Activated B cell treated with CpG ODN at 0.5 μM for 24 hours (primary cell): ENCODE data around the gene ATRNL1. TPM values are rescaled to one million over a fixed set of nuclear protein-coding genes. Genes with fewer than 3 reads are reported as not detected.
"Not testable (repeated sequence)": the region's sequence is repeated elsewhere in the genome, so short reads cannot be mapped to it uniquely, and the experiment has no call there.

Source experiments
- ATAC-seq: fragments of 200-7000 bp; cut with Tn5 transposase; one replicate; pipeline ENCODE4 v1.10.0; 2021; ENCODE audit warnings: low read depth, mild to moderate bottlenecking, moderate library complexity
- CTCF ChIA-PET: fragments of 350-600 bp; sonication (Branson Sonifier 250); formaldehyde crosslinking; loops from one replicate; lab custom pipeline; 2021; ENCODE audit warnings: antibody characterized with exemption; lab: Charles Lee
- POLR2A ChIA-PET: fragments of 350-600 bp; sonication (Branson Sonifier 250); formaldehyde crosslinking; loops from one replicate; lab custom pipeline; 2021; ENCODE audit warnings: antibody characterized with exemption; lab: Charles Lee
- DNase-seq: peaks from one replicate; pipeline ENCODE4 v3.0.0; 2022
- H3K27ac Mint-ChIP-seq: one replicate; pipeline ENCODE4 v1.8.0; 2020; ENCODE audit warnings: mixed read lengths
- H3K27me3 Mint-ChIP-seq: one replicate; pipeline ENCODE4 v1.8.0; 2021; ENCODE audit warnings: mixed read lengths
- H3K36me3 Mint-ChIP-seq: one replicate; pipeline ENCODE4 v1.8.0; 2021; ENCODE audit warnings: low read depth, mixed read lengths
- H3K4me1 Mint-ChIP-seq: one replicate; pipeline ENCODE4 v1.8.0; 2021; ENCODE audit warnings: mixed read lengths
- H3K4me3 Mint-ChIP-seq: one replicate; pipeline ENCODE4 v1.8.0; 2020; ENCODE audit warnings: mild to moderate bottlenecking, mixed read lengths
- H3K9me3 Mint-ChIP-seq: one replicate; pipeline ENCODE4 v1.8.0; 2020; ENCODE audit warnings: mixed read lengths
- CTCF ChIP-seq: fragments of 200-600 bp; IDR thresholded peaks from one replicate; pipeline ENCODE4 v1.8.0; 2022; ENCODE audit warnings: antibody characterized with exemption, mild to moderate bottlenecking
- intact Hi-C: fragments of 100-400 bp; cut with micrococcal nuclease; formaldehyde crosslinking; loops from one replicate; pipeline ENCODE4 v1.15.1; 2024
- total RNA-seq: library from RNA; stranded (reverse); gene quantifications from 2 replicates; pipeline ENCODE4 v1.2.3, GENCODE V29; 2022

Gene ATRNL1
- total RNA-seq, 1 donor from 2014 or later, result 1.2 TPM

GRCh38 chr10:115094416-115095140 is 1.4 kb downstream of the ATRNL1 start:
- H3K36me3 Mint-ChIP-seq, result no peaks in the 10 kb centered on the region
- no peak for TF ChIP-seq CTCF
- peak overlapping the region; percentile 60 for H3K4me3 Mint-ChIP-seq
- DNase-seq (no peak), ATAC-seq (no peak)
- ChIA-PET CTCF (no interaction called here), POLR2A (no interaction called here)
- no peak overlapping the region for H3K27ac Mint-ChIP-seq
- peaks cover 13% of the 10 kb centered on the region for H3K4me1 Mint-ChIP-seq
- H3K9me3 Mint-ChIP-seq, result no peaks in the 10 kb centered on the region
- H3K27me3 Mint-ChIP-seq, result peaks cover 35% of the 10 kb centered on the region
- intact Hi-C loops, result loop anchor here (5.0 kb wide), 3 partner anchors 922 to 1412 kb away; partner anchors contain the start of genes CCDC186, DCLRE1A and NHLRC2

GRCh38 chr10:115095758-115096157 is 2.6 kb downstream of the ATRNL1 start:
- ATAC-seq, result no peak
- no peaks in the 10 kb centered on the region for H3K9me3 Mint-ChIP-seq
- H3K4me3 Mint-ChIP-seq, result no peak overlapping the region
- peaks cover 39% of the 10 kb centered on the region for H3K27me3 Mint-ChIP-seq
- DNase-seq, result no peak
- TF ChIP-seq CTCF, result no peak
- intact Hi-C loops, result no loop called here
- H3K4me1 Mint-ChIP-seq, result peaks cover 13% of the 10 kb centered on the region
- POLR2A ChIA-PET, result no interaction called here
- H3K27ac Mint-ChIP-seq, result no peak overlapping the region
- CTCF ChIA-PET, result no interaction called here
- H3K36me3 Mint-ChIP-seq, result no peaks in the 10 kb centered on the region

GRCh38 chr10:115103700-115104099 is 10.5 kb downstream of the ATRNL1 start:
- H3K27me3 Mint-ChIP-seq, result peaks cover 12% of the 10 kb centered on the region
- no peaks in the 10 kb centered on the region for H3K4me1 Mint-ChIP-seq
- ChIA-PET CTCF (no interaction called here), POLR2A (no interaction called here)
- no peak overlapping the region for H3K4me3 Mint-ChIP-seq
- TF ChIP-seq CTCF, result no peak
- ATAC-seq, result no peak
- H3K36me3 Mint-ChIP-seq, result peaks cover 2% of the 10 kb centered on the region
- no peak overlapping the region for H3K27ac Mint-ChIP-seq
- no peak for DNase-seq
- intact Hi-C loops, result no loop called here
- peaks cover 18% of the 10 kb centered on the region for H3K9me3 Mint-ChIP-seq

GRCh38 chr10:115105411-115105810 is 12.2 kb downstream of the ATRNL1 start:
- POLR2A ChIA-PET, H3K36me3 Mint-ChIP-seq, DNase-seq, CTCF ChIA-PET, H3K4me1 Mint-ChIP-seq, intact Hi-C loops, H3K27ac Mint-ChIP-seq, ATAC-seq, H3K27me3 Mint-ChIP-seq, H3K4me3 Mint-ChIP-seq: not testable (repeated sequence)
- peaks cover 18% of the 10 kb centered on the region for H3K9me3 Mint-ChIP-seq

- POLR2A ChIA-PET, result no interaction called here
- H3K4me1 Mint-ChIP-seq, result no peaks in the 10 kb centered on the region
- H3K9me3 Mint-ChIP-seq, result peaks cover 18% of the 10 kb centered on the region
- peaks cover 8% of the 10 kb centered on the region for H3K27me3 Mint-ChIP-seq
- no peak overlapping the region for H3K27ac Mint-ChIP-seq
- DNase-seq, result no peak
- CTCF ChIA-PET, result no interaction called here
- intact Hi-C loops, result no loop called here
- no peak for TF ChIP-seq CTCF
- peaks cover 2% of the 10 kb centered on the region for H3K36me3 Mint-ChIP-seq
- no peak for ATAC-seq
- no peak overlapping the region for H3K4me3 Mint-ChIP-seq
These were observed 14.7 kb downstream of the ATRNL1 start for GRCh38 chr10:115107830-115108229.
